ENCODE results near the gene NRM. TPM values are rescaled to one million over a fixed set of nuclear protein-coding genes. Genes with fewer than 3 reads are reported as not detected.

NRM gene
- total RNA-seq, 4 donors from 2014 or later = 6.0 to 13.3 (median 6.9) TPM

DNA sequence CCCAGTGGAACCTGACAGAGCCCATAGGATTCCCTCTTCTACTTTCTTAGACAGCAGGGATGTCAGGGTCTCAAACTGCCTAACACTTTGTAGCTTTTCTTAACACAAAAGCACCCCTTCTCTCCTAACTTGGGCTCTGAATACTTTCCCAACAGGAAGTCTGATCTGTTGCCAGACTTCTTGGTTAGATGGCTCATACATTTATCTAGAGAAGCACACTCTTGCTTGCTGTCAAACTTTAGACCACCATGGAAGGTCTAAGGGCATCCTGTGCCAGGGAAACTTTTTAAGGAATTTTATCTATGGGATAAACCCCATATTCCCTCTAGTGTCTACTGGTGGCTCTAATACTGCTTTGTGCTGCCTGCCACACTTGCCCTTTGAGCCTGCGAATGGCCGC lies 47.1 kb downstream of the NRM start:
- peaks cover 4 to 55% (median 10%) of the 10 kb centered on the region in 3 donors for H3K36me3 ChIP-seq
- H3K27me3 ChIP-seq = no peaks in the 10 kb centered on the region
- H3K4me3 ChIP-seq = no peak overlapping the region
- no peak overlapping the region for H3K27ac ChIP-seq
- 100% methylated on average over 2 of the region's 2 CpGs for WGBS, 2 donors
- H3K4me1 ChIP-seq = peaks cover 0 to 17% (median 7%) of the 10 kb centered on the region in 4 donors
- DNase-seq (ENCODE audit: low spot score in 2 of 2) = no peak
- TF ChIP-seq POLR2A (IDR thresholded peaks at IDR 0.05) = no peak
- TF ChIP-seq EP300 (IDR thresholded peaks at IDR 0.05) = no peak
- TF ChIP-seq, protein P1, sequence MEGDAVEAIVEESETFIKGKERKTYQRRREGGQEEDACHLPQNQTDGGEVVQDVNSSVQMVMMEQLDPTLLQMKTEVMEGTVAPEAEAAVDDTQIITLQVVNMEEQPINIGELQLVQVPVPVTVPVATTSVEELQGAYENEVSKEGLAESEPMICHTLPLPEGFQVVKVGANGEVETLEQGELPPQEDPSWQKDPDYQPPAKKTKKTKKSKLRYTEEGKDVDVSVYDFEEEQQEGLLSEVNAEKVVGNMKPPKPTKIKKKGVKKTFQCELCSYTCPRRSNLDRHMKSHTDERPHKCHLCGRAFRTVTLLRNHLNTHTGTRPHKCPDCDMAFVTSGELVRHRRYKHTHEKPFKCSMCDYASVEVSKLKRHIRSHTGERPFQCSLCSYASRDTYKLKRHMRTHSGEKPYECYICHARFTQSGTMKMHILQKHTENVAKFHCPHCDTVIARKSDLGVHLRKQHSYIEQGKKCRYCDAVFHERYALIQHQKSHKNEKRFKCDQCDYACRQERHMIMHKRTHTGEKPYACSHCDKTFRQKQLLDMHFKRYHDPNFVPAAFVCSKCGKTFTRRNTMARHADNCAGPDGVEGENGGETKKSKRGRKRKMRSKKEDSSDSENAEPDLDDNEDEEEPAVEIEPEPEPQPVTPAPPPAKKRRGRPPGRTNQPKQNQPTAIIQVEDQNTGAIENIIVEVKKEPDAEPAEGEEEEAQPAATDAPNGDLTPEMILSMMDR (IDR thresholded peaks at IDR 0.05) = no peak
- H3K9me3 ChIP-seq = no peaks in the 10 kb centered on the region

DNA sequence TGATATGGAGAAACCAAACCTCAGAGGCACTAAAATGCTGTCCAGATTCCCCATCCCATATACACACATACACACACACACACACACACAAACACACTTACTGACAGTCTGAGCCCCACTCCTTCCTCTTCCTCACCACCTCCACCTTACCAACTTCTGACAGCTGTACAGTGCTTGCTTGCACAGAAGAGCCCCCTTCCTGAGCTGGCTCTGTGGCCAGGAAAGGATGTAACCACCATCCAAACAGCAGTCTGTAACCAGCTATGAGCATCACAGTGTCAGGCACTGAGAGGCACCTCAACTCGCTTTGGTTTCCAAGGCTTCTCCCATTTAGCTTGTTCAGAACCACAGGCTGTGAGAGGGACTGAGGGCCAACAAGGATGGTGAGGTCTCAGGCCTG lies 49.7 kb downstream of the NRM start:
- no peak for TF ChIP-seq POLR2A (IDR thresholded peaks at IDR 0.05)
- TF ChIP-seq, protein P1 (IDR thresholded peaks at IDR 0.05) = no peak
- no peaks in the 10 kb centered on the region for H3K9me3 ChIP-seq
- 75 to 100% methylated on average over 1 of the region's 1 CpG for WGBS, 2 donors
- H3K27ac ChIP-seq = no peak overlapping the region
- no peak for DNase-seq (ENCODE audit: low spot score in 2 of 2)
- H3K36me3 ChIP-seq = peaks cover 4 to 66% (median 10%) of the 10 kb centered on the region in 3 donors
- peaks cover 0 to 1% (median under 1%) of the 10 kb centered on the region in 4 donors for H3K4me1 ChIP-seq
- H3K27me3 ChIP-seq = no peaks in the 10 kb centered on the region
- no peak overlapping the region for H3K4me3 ChIP-seq

DNA sequence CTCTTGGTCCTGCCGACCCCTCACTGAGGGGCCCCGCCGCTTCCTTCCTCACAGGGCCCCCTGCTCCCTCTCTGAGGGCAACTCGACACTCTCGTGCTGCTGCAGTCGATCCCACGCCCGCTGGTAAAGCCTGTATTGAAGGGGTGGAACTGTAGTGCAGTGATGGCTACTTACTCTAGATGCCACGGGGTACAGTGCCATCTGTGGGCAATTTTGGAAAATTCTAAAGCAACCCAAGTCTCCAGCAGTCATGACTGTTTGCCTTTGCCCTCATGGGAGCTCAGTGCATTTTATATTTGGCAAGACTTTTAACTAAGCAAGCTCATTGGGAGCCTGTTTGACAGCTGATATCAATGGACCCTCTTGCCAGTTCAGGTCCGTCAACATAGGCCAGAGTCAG lies 50.3 kb downstream of the NRM start:
- Histone ChIP-seq H3K36me3 (peaks cover 4 to 69% (median 10%) of the 10 kb centered on the region in 3 donors), H3K27ac (no peak overlapping the region), H3K4me3 (no peak overlapping the region), H3K9me3 (no peaks in the 10 kb centered on the region), H3K27me3 (no peaks in the 10 kb centered on the region), H3K4me1 (no peaks in the 10 kb centered on the region)
- no peak for DNase-seq (ENCODE audit: low spot score in 2 of 2)
- TF ChIP-seq, protein P1 (IDR thresholded peaks at IDR 0.05) = no peak
- no peak for TF ChIP-seq EP300 (IDR thresholded peaks at IDR 0.05)
- no peak for TF ChIP-seq POLR2A (IDR thresholded peaks at IDR 0.05)
- 74 to 80% methylated on average over 10 of the region's 10 CpGs for WGBS, 2 donors

Small RNA genes within 50 kb of the gene (small RNA-seq; reads per million reads assigned to genes)
- not detected for gene RF00019

Other genes with a start within 250 kb of the NRM start
- 100 to 1,000 TPM; 483 to 900 (median 631) TPM for gene HLA-E, start 201.5 kb downstream of the NRM start, total RNA-seq
- 10 to 100 TPM; 38.1 to 45.2 (median 44.3) TPM for gene GNL1, start 134.5 kb downstream of the NRM start, total RNA-seq
- 10 to 100 TPM in 1 of 4 donors, 1 to 10 TPM in 3; 8.0 to 10.3 (median 8.8) TPM for gene PRR3, start 133.7 kb downstream of the NRM start, total RNA-seq
- 10 to 100 TPM; 31.4 to 64.5 (median 36.9) TPM for gene ABCF1, start 119.5 kb downstream of the NRM start, total RNA-seq
- gene PPP1R10, start 73.7 kb downstream of the NRM start, total RNA-seq = 10 to 100 TPM; 29.4 to 48.6 (median 39.3) TPM
- 10 to 100 TPM; 36.9 to 67.7 (median 50.3) TPM for gene MRPS18B, start 73.1 kb downstream of the NRM start, total RNA-seq
- gene ATAT1, start 64.1 kb downstream of the NRM start, total RNA-seq = 10 to 100 TPM in 1 of 4 donors, 1 to 10 TPM in 3; 5.5 to 18.0 (median 7.7) TPM
- gene C6orf136, start 43.9 kb downstream of the NRM start, total RNA-seq = 10 to 100 TPM; 13.5 to 21.4 (median 20.7) TPM
- 10 to 100 TPM; 22.7 to 40.2 (median 29.2) TPM for gene DHX16, start 18.0 kb downstream of the NRM start, total RNA-seq
- 10 to 100 TPM; 26.6 to 48.0 (median 35.5) TPM for gene PPP1R18, start 4.3 kb downstream of the NRM start, total RNA-seq
- gene MDC1, start 26.3 kb upstream of the NRM start, total RNA-seq = 10 to 100 TPM; 21.3 to 36.0 (median 26.2) TPM
- 100 to 1,000 TPM; 152 to 218 (median 207) TPM for gene TUBB, start 29.4 kb upstream of the NRM start, total RNA-seq
- 100 to 1,000 TPM in 1 of 4 donors, 10 to 100 TPM in 3; 83.1 to 157 (median 94.6) TPM for gene FLOT1, start 51.7 kb upstream of the NRM start, total RNA-seq
- 10 to 100 TPM in 1 of 4 donors, 1 to 10 TPM in 3; 4.5 to 15.3 (median 8.0) TPM for gene IER3, start 53.6 kb upstream of the NRM start, total RNA-seq
- gene DDR1, start 193.5 kb upstream of the NRM start, total RNA-seq = 10 to 100 TPM; 36.7 to 60.1 (median 39.8) TPM
- gene GTF2H4, start 217.2 kb upstream of the NRM start, total RNA-seq = 10 to 100 TPM in 2 of 4 donors, 1 to 10 TPM in 2; 2.2 to 25.2 (median 10.1) TPM
- 10 to 100 TPM; 22.6 to 26.2 (median 24.7) TPM for gene VARS2, start 223.3 kb upstream of the NRM start, total RNA-seq
- not detected for gene SFTA2, start 241.2 kb upstream of the NRM start, total RNA-seq
- gene MUCL3, start 250.0 kb upstream of the NRM start, total RNA-seq = under 1 TPM in 1 of 4 donors, not detected in 3; under 0.01 TPM